HG03280 (cell line): ENCODE data around the gene RUFY4.
A peak's percentile ranks its signal among the peaks of the same experiment; 100 is the strongest.
"Not testable (repeated sequence)": the region's sequence is repeated elsewhere in the genome, so short reads cannot be mapped to it uniquely, and the experiment has no call there.

ENCODE experiments used
- ATAC-seq: cut with Tn5 transposase; IDR thresholded peaks from one replicate; pipeline ENCODE4 v1.9.1; 2021; ENCODE audit warnings: mild to moderate bottlenecking, moderate library complexity; ENCODE audit not compliant: unreplicated experiment

RUFY4 gene

GRCh38 chr2:218030409-218031195 lies 38.5 kb upstream of the RUFY4 start:
- no peak for ATAC-seq

GRCh38 chr2:218031261-218031660 lies 37.8 kb upstream of the RUFY4 start:
- no peak for ATAC-seq

- ATAC-seq, result no peak
Measured at GRCh38 chr2:218031771-218032257, 37.2 kb upstream of the RUFY4 start.

GRCh38 chr2:218032336-218033171 lies 36.5 kb upstream of the RUFY4 start:
- no peak for ATAC-seq

GRCh38 chr2:218033208-218033589 lies 35.9 kb upstream of the RUFY4 start:
- ATAC-seq, result no peak

GRCh38 chr2:218033590-218034496 lies 35.2 kb upstream of the RUFY4 start:
- ATAC-seq, result no peak

GRCh38 chr2:218034497-218035213 lies 34.4 kb upstream of the RUFY4 start:
- ATAC-seq, result peak; percentile 81

GRCh38 chr2:218035463-218036100 lies 33.5 kb upstream of the RUFY4 start:
- ATAC-seq, result no peak

GRCh38 chr2:218036371-218036770 lies 32.7 kb upstream of the RUFY4 start:
- ATAC-seq, result no peak

GRCh38 chr2:218039171-218039570 lies 29.9 kb upstream of the RUFY4 start:
- ATAC-seq, result no peak

- ATAC-seq, result no peak
Measured at GRCh38 chr2:218040883-218041282, 28.2 kb upstream of the RUFY4 start.

GRCh38 chr2:218041302-218042168 lies 27.5 kb upstream of the RUFY4 start:
- no peak for ATAC-seq

GRCh38 chr2:218043100-218043499 lies 26.0 kb upstream of the RUFY4 start:
- ATAC-seq, result no peak

GRCh38 chr2:218043701-218044109 lies 25.3 kb upstream of the RUFY4 start:
- no peak for ATAC-seq

- not testable (repeated sequence) for ATAC-seq
Measured at GRCh38 chr2:218044599-218044998, 24.5 kb upstream of the RUFY4 start.

GRCh38 chr2:218046238-218046637 lies 22.8 kb upstream of the RUFY4 start:
- peak; percentile 74 for ATAC-seq

- no peak for ATAC-seq
Measured at GRCh38 chr2:218047536-218048225, 21.4 kb upstream of the RUFY4 start.

GRCh38 chr2:218051903-218052302 lies 17.1 kb upstream of the RUFY4 start:
- no peak for ATAC-seq
